Right atrium auricular region (tissue), 2 donors: Measurements from ENCODE around the gene NOD1. TPM values are rescaled to one million over a fixed set of nuclear protein-coding genes. Genes with fewer than 3 reads are reported as not detected.

ENCODE experiments used
- DNase-seq: peaks from one replicate; pipeline ENCODE4 v3.0.0-alpha.2; 2019; ENCODE audit warnings: low spot score
- H3K27ac ChIP-seq, 2 donors: fragments of 200-600 bp; sonication (generic); 1 replicate in 1 of 2; 2 replicates in 1 of 2; pipeline ENCODE4 v1.5.1; 2016 to 2019
- H3K27me3 ChIP-seq, 2 donors: fragments of 200-600 bp; sonication (generic); one replicate each; pipeline versions ENCODE4 v1.5.1 to v1.6.0; 2017 to 2019
- H3K36me3 ChIP-seq: fragments of 200-600 bp; sonication (generic); one replicate; pipeline ENCODE4 v1.5.1; 2016
- H3K4me1 ChIP-seq, 2 donors: fragments of 200-600 bp; sonication (generic); one replicate each; pipeline versions ENCODE4 v1.5.1 to v1.6.0; 2017 to 2019
- H3K4me3 ChIP-seq, 2 donors: fragments of 200-600 bp; sonication (generic); 1 replicate in 1 of 2; 2 replicates in 1 of 2; pipeline ENCODE4 v1.5.1; 2017 to 2019; ENCODE audit warnings: mild to moderate bottlenecking in 1 of 2, moderate library complexity in 1 of 2
- H3K9me3 ChIP-seq, 2 donors: fragments of 200-600 bp; sonication (generic); one replicate each; pipeline ENCODE4 v1.5.1; 2019
- total RNA-seq, 2 donors: library from RNA; depleted of rRNA; stranded (reverse); fragments of >200 nt; gene quantifications; one replicate each; pipeline ENCODE4 v1.1.0, GENCODE V29; 2016
- TF ChIP-seq, protein P1 (sequence below), 2 donors: fragments of 200-600 bp; sonication (generic); IDR thresholded peaks; one replicate each; pipeline ENCODE4 v1.5.1; 2019; ENCODE audit warnings: antibody characterized with exemption in 2 of 2

Gene NOD1
- total RNA-seq, 2 donors from 2014 or later: 9.0 to 11.2 TPM

DNA sequence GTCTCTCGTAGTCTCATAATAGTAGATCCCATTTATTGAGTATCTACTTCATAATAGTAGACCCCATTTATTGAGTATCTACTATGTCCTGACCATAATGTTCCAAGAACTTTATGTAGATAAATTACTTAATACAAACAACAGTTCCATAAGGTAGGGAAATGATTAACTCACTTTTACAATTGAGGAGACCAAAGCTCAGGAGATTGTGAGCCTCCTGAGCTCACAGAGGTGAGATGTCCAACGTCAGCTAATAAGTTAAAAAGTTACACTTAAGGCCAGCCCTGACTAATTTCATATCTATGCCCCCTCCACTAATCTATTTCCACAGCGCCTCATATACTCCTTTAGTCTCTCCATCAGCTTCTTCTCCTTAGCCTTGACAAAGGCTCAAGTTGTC lies 43.6 kb upstream of the NOD1 start:
- TF ChIP-seq, protein P1, sequence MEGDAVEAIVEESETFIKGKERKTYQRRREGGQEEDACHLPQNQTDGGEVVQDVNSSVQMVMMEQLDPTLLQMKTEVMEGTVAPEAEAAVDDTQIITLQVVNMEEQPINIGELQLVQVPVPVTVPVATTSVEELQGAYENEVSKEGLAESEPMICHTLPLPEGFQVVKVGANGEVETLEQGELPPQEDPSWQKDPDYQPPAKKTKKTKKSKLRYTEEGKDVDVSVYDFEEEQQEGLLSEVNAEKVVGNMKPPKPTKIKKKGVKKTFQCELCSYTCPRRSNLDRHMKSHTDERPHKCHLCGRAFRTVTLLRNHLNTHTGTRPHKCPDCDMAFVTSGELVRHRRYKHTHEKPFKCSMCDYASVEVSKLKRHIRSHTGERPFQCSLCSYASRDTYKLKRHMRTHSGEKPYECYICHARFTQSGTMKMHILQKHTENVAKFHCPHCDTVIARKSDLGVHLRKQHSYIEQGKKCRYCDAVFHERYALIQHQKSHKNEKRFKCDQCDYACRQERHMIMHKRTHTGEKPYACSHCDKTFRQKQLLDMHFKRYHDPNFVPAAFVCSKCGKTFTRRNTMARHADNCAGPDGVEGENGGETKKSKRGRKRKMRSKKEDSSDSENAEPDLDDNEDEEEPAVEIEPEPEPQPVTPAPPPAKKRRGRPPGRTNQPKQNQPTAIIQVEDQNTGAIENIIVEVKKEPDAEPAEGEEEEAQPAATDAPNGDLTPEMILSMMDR (IDR thresholded peaks at IDR 0.05): no peak
- Histone ChIP-seq H3K4me1 (peaks cover 0 to 10% of the 10 kb centered on the region in 2 donors), H3K27ac (no peak overlapping the region), H3K27me3 (no peaks in the 10 kb centered on the region), H3K4me3 (no peak overlapping the region), H3K36me3 (no peaks in the 10 kb centered on the region), H3K9me3 (no peaks in the 10 kb centered on the region)
- DNase-seq: no peak

DNA sequence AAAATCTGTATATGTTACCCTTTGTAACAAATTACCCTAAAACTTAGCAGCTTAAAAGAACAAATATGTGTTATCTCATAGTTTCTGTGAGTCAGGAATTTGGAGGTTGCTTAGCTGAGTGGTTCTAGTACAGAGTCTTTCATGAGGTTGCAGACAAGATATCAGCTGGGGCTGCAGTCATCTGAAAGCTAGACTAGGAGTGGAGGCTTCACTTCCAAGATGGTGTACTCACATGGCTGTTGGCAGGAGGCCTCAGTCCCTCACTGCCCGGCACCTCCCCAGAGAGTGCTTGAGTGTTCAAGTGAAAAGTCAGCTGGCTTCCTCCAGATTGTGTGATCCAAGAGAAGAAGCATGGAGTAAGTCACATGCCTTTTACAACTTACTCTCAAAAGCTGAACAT lies 42.9 kb upstream of the NOD1 start:
- TF ChIP-seq, protein P1 (IDR thresholded peaks at IDR 0.05): no peak
- Histone ChIP-seq H3K9me3 (no peaks in the 10 kb centered on the region), H3K27me3 (no peaks in the 10 kb centered on the region), H3K4me1 (peaks cover 0 to 10% of the 10 kb centered on the region in 2 donors), H3K4me3 (no peak overlapping the region), H3K36me3 (no peaks in the 10 kb centered on the region), H3K27ac (no peak overlapping the region)
- peak; percentile 80 for DNase-seq

DNA sequence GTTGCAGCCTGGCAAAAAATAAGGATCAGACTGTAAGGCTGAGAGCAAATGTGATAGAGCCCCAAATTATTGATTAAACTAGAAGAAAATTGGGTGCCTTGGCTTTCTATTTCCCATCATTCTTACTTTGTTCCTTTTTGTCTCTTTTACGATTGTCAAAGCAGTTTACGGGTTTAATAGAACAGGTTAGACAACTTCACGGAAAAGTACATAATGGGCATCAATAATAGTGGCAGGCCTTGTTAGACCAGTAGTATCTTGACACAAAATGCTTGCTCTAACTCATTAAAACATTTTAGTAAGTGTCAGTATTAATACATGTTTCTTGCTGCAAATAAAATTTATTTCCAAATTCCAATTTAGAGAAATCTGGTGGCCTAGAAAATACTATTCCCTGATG lies 40.5 kb upstream of the NOD1 start:
- TF ChIP-seq, protein P1 (IDR thresholded peaks at IDR 0.05): no peak
- no peak for DNase-seq

DNA sequence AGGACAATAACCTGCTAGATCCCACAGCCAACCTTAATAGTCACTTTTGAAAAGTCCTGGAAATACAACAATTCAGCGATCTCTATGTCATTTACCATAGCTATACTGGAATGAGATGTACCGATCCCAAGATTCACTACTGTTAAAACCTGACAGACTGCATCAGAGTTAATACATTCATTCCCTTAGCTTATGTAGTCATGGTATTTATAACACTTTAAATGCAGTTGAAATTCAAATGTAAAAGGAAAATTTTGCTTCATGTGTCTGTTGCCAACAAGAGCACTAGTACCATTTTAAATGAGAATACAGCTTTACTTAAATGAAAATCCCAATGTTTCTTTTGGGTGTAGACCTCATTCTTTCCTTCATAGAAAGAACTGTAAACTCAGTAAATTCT lies 37.2 kb upstream of the NOD1 start:
- no peak for DNase-seq
- Histone ChIP-seq H3K4me3 (no peak overlapping the region), H3K36me3 (no peaks in the 10 kb centered on the region), H3K27ac (no peak overlapping the region), H3K4me1 (peaks cover 0 to 8% of the 10 kb centered on the region in 2 donors), H3K27me3 (no peaks in the 10 kb centered on the region), H3K9me3 (no peaks in the 10 kb centered on the region)
- TF ChIP-seq, protein P1 (IDR thresholded peaks at IDR 0.05): no peak

More for the DNA sequence above, 40.5 kb upstream of the NOD1 start:
- no peaks in the 10 kb centered on the region for H3K9me3 ChIP-seq
- no peak overlapping the region for H3K27ac ChIP-seq
- no peaks in the 10 kb centered on the region for H3K36me3 ChIP-seq
- no peaks in the 10 kb centered on the region for H3K27me3 ChIP-seq
- peaks cover 0 to 15% of the 10 kb centered on the region in 2 donors for H3K4me1 ChIP-seq
- no peak overlapping the region for H3K4me3 ChIP-seq

DNA sequence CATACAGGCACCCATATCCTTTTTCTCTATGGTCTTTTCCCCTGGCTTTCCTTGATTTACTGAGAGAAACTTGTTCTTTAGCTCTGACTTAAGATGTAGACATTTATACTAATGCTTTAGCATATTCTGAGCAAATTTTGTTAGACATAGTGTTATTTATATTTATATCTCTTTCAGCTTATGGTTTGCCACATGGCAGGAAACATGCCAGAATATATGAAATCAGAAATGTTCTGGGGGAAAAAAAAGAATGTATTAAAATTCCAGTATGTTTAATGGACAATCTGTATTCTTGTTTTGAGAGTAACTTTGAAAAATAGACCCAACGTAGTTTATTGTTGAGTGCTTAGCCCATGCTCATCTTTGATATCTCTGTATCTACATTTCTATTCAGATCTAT lies 36.2 kb upstream of the NOD1 start:
- DNase-seq: no peak
- TF ChIP-seq, protein P1 (IDR thresholded peaks at IDR 0.05): no peak
- no peaks in the 10 kb centered on the region for H3K27me3 ChIP-seq

DNA sequence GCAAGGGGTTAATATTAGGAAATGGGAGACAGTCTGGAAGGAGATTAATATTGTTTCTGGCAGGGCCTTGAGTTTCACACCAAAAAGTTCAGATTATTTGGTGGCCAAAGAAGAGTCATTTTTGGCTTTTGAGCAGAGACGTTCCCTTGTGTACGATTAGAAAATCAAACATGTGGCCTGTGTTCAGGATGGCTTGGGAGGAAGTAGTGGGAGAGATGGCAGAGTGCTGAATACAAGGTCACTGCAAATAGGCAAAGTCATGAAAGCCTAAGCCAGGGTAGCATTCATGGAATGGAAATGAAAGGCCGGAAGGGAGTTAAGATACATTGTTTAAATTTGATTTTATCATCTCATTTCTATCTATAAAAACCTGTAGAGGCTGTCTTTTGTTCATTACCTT lies 35.6 kb upstream of the NOD1 start:
- Histone ChIP-seq H3K36me3 (no peaks in the 10 kb centered on the region), H3K4me3 (no peak overlapping the region), H3K27me3 (no peaks in the 10 kb centered on the region), H3K27ac (no peak overlapping the region), H3K4me1 (peaks cover 0 to 8% of the 10 kb centered on the region in 2 donors), H3K9me3 (no peaks in the 10 kb centered on the region)
- TF ChIP-seq, protein P1 (IDR thresholded peaks at IDR 0.05): no peak
- DNase-seq: no peak

More for the DNA sequence above, 36.2 kb upstream of the NOD1 start:
- H3K27ac ChIP-seq: no peak overlapping the region
- H3K4me1 ChIP-seq: peaks cover 0 to 8% of the 10 kb centered on the region in 2 donors
- H3K36me3 ChIP-seq: no peaks in the 10 kb centered on the region
- H3K9me3 ChIP-seq: no peaks in the 10 kb centered on the region
- no peak overlapping the region for H3K4me3 ChIP-seq
